ENCODE data around the gene PKD1.

Gene PKD1

DNA sequence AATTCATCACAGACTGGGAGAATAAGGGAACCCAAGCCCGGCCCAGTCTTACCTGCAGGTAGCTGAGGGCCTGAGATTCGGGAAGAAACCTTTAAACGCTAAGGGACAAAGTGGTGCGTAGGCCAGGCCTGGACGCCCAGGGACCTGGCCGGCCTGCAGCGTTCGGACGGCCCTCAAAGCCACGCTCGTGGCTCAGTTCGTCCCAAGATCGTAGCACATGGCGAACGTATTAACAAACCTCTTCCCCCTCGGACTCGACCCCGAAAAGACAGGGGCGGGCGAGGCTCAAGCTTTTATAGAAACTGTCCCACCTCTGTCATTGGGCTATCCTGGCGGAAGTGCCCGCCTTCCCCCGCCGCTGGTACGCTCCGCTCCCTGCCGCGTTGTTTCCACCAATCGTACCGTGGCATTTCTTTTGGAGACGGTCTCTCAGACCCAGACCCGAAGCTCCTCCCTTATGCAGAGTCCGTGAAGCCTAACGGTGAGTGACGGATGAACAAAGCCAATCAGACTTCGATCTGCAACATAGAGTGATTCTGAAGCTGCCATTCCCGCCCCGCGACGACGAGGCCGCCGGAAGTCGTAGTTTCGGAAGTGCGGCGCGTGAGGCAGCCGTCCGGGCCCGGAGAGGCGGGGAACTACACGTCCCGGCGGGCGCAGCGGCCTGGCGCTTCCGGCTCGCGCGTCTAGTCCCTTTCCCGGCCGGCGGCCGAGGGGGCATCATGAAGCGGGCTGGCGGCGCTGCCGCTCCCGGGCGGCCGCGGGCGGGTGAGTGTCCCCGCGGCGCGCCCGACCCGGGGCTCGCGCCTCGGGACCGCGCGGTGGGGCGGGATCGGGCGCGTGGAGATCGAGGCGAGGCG is 19.6 kb upstream of the PKD1 start, which contains the start of gene TRAF7 (continued):
- TF ChIP-seq, protein P1, sequence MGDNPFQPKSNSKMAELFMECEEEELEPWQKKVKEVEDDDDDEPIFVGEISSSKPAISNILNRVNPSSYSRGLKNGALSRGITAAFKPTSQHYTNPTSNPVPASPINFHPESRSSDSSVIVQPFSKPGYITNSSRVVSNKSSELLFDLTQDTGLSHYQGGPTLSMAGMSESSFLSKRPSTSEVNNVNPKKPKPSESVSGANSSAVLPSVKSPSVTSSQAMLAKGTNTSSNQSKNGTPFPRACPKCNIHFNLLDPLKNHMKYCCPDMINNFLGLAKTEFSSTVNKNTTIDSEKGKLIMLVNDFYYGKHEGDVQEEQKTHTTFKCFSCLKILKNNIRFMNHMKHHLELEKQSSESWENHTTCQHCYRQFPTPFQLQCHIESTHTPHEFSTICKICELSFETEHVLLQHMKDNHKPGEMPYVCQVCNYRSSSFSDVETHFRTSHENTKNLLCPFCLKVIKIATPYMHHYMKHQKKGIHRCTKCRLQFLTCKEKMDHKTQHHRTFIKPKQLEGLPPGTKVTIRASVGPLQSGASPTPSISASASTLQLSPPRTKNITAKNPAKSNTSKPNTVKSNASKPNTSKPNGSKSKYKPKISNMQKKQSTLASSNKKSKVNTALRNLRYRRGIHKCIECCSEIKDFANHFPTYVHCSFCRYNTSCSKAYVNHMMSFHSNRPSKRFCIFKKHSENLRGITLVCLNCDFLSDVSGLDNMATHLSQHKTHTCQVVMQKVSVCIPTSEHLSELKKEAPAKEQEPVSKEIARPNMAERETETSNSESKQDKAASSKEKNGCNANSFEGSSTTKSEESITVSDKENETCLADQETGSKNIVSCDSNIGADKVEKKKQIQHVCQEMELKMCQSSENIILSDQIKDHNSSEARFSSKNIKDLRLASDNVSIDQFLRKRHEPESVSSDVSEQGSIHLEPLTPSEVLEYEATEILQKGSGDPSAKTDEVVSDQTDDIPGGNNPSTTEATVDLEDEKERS (tag by site-specific recombination; IDR thresholded peaks at IDR 0.05) = no peak
- TF ChIP-seq ZBTB21 (tag by site-specific recombination; IDR thresholded peaks at IDR 0.05) (no peak), ZNF223 (tag by site-specific recombination; IDR thresholded peaks at IDR 0.05) (no peak), HOXA7 (CRISPR knock-in tag; IDR thresholded peaks at IDR 0.05; ENCODE audit: borderline replicate concordance) (no peak), ZNF16 (tag by site-specific recombination; IDR thresholded peaks at IDR 0.05; ENCODE audit: low read depth) (no peak), ZNF19 (tag by site-specific recombination; IDR thresholded peaks at IDR 0.05; ENCODE audit: low read depth) (no peak), ZFHX2 (tag by site-specific recombination; conservative IDR thresholded peaks at IDR 0.05) (peak; percentile 49), ZNF76 (tag by site-specific recombination; IDR thresholded peaks at IDR 0.05; ENCODE audit: borderline replicate concordance, low read depth) (peak; percentile 98), SCRT2 (tag by site-specific recombination; IDR thresholded peaks at IDR 0.05) (no peak; the same call in 1 of the 2 replicates), ZNF776 (tag by site-specific recombination; IDR thresholded peaks at IDR 0.05; ENCODE audit: borderline replicate concordance) (no peak), ZNF2 (tag by site-specific recombination; IDR thresholded peaks at IDR 0.05) (peak; percentile 86; the same call in 1 of the 2 replicates), ZNF510 (tag by site-specific recombination; IDR thresholded peaks at IDR 0.05; ENCODE audit: insufficient replicate concordance) (no peak)
- TF ChIP-seq, protein P2, sequence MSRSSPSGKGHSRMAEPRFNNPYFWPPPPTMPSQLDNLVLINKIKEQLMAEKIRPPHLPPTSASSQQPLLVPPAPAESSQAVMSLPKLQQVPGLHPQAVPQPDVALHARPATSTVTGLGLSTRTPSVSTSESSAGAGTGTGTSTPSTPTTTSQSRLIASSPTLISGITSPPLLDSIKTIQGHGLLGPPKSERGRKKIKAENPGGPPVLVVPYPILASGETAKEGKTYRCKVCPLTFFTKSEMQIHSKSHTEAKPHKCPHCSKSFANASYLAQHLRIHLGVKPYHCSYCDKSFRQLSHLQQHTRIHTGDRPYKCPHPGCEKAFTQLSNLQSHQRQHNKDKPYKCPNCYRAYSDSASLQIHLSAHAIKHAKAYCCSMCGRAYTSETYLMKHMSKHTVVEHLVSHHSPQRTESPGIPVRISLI (tag by site-specific recombination; IDR thresholded peaks at IDR 0.05) = no peak
- TF ChIP-seq, protein P3, sequence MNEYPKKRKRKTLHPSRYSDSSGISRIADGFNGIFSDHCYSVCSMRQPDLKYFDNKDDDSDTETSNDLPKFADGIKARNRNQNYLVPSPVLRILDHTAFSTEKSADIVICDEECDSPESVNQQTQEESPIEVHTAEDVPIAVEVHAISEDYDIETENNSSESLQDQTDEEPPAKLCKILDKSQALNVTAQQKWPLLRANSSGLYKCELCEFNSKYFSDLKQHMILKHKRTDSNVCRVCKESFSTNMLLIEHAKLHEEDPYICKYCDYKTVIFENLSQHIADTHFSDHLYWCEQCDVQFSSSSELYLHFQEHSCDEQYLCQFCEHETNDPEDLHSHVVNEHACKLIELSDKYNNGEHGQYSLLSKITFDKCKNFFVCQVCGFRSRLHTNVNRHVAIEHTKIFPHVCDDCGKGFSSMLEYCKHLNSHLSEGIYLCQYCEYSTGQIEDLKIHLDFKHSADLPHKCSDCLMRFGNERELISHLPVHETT (tag by site-specific recombination; IDR thresholded peaks at IDR 0.05) = peak; percentile 39; the same call in 1 of the 2 replicates
- TF ChIP-seq, protein P4, sequence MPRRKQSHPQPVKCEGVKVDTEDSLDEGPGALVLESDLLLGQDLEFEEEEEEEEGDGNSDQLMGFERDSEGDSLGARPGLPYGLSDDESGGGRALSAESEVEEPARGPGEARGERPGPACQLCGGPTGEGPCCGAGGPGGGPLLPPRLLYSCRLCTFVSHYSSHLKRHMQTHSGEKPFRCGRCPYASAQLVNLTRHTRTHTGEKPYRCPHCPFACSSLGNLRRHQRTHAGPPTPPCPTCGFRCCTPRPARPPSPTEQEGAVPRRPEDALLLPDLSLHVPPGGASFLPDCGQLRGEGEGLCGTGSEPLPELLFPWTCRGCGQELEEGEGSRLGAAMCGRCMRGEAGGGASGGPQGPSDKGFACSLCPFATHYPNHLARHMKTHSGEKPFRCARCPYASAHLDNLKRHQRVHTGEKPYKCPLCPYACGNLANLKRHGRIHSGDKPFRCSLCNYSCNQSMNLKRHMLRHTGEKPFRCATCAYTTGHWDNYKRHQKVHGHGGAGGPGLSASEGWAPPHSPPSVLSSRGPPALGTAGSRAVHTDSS (tag by site-specific recombination; IDR thresholded peaks at IDR 0.05) = peak; percentile 40
- TF ChIP-seq, protein P5, sequence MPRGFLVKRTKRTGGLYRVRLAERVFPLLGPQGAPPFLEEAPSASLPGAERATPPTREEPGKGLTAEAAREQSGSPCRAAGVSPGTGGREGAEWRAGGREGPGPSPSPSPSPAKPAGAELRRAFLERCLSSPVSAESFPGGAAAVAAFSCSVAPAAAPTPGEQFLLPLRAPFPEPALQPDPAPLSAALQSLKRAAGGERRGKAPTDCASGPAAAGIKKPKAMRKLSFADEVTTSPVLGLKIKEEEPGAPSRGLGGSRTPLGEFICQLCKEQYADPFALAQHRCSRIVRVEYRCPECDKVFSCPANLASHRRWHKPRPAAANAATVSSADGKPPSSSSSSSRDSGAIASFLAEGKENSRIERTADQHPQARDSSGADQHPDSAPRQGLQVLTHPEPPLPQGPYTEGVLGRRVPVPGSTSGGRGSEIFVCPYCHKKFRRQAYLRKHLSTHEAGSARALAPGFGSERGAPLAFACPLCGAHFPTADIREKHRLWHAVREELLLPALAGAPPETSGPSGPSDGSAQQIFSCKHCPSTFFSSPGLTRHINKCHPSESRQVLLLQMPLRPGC (tag by site-specific recombination; IDR thresholded peaks at IDR 0.05) = peak; percentile 36; the same call in 1 of the 2 replicates
- TF ChIP-seq, protein P6, sequence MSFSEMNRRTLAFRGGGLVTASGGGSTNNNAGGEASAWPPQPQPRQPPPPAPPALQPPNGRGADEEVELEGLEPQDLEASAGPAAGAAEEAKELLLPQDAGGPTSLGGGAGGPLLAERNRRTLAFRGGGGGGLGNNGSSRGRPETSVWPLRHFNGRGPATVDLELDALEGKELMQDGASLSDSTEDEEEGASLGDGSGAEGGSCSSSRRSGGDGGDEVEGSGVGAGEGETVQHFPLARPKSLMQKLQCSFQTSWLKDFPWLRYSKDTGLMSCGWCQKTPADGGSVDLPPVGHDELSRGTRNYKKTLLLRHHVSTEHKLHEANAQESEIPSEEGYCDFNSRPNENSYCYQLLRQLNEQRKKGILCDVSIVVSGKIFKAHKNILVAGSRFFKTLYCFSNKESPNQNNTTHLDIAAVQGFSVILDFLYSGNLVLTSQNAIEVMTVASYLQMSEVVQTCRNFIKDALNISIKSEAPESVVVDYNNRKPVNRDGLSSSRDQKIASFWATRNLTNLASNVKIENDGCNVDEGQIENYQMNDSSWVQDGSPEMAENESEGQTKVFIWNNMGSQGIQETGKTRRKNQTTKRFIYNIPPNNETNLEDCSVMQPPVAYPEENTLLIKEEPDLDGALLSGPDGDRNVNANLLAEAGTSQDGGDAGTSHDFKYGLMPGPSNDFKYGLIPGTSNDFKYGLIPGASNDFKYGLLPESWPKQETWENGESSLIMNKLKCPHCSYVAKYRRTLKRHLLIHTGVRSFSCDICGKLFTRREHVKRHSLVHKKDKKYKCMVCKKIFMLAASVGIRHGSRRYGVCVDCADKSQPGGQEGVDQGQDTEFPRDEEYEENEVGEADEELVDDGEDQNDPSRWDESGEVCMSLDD (tag by site-specific recombination; IDR thresholded peaks at IDR 0.05) = no peak
- TF ChIP-seq, protein P7, sequence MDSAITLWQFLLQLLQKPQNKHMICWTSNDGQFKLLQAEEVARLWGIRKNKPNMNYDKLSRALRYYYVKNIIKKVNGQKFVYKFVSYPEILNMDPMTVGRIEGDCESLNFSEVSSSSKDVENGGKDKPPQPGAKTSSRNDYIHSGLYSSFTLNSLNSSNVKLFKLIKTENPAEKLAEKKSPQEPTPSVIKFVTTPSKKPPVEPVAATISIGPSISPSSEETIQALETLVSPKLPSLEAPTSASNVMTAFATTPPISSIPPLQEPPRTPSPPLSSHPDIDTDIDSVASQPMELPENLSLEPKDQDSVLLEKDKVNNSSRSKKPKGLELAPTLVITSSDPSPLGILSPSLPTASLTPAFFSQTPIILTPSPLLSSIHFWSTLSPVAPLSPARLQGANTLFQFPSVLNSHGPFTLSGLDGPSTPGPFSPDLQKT (IDR thresholded peaks at IDR 0.05; ENCODE audit: borderline replicate concordance, low read depth, low read length) = peak; percentile 98; the same call in 1 of the 2 replicates
- TF ChIP-seq, protein P8, sequence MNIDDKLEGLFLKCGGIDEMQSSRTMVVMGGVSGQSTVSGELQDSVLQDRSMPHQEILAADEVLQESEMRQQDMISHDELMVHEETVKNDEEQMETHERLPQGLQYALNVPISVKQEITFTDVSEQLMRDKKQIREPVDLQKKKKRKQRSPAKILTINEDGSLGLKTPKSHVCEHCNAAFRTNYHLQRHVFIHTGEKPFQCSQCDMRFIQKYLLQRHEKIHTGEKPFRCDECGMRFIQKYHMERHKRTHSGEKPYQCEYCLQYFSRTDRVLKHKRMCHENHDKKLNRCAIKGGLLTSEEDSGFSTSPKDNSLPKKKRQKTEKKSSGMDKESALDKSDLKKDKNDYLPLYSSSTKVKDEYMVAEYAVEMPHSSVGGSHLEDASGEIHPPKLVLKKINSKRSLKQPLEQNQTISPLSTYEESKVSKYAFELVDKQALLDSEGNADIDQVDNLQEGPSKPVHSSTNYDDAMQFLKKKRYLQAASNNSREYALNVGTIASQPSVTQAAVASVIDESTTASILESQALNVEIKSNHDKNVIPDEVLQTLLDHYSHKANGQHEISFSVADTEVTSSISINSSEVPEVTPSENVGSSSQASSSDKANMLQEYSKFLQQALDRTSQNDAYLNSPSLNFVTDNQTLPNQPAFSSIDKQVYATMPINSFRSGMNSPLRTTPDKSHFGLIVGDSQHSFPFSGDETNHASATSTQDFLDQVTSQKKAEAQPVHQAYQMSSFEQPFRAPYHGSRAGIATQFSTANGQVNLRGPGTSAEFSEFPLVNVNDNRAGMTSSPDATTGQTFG (tag by site-specific recombination; IDR thresholded peaks at IDR 0.05; ENCODE audit: borderline replicate concordance) = no peak
